IMR-90 (cell line): ENCODE data around the gene FAT2. TPM values are rescaled to one million over a fixed set of nuclear protein-coding genes. Genes with fewer than 3 reads are reported as not detected.

ENCODE experiments used
- ATAC-seq: fragments of 200-7000 bp; cut with Tn5 transposase; 2 replicates; pipeline ENCODE4 v1.9.1; 2020; ENCODE audit warnings: low read depth, mild to moderate bottlenecking, moderate library complexity
- BruUV-seq: library from RNA; stranded (reverse); fragments of 400-500 nt; replicated peaks from 2 replicates; lab custom pipeline; 2021; lab: Mats Ljungman, UMichigan
- CTCF ChIA-PET: fragments of 300-600 bp; formaldehyde crosslinking; extraction: SDS; loops from one replicate; lab custom pipeline; 2021; ENCODE audit warnings: antibody characterized with exemption; lab: Yijun Ruan, JAX
- POLR2A ChIA-PET: fragments of 300-600 bp; sonication (Branson Sonifier 250); formaldehyde crosslinking; loops from one replicate; lab custom pipeline; 2022; ENCODE audit warnings: antibody characterized with exemption; ENCODE audit not compliant: unreplicated experiment; lab: Charles Lee
- DNase-seq: peaks from one replicate; pipeline ENCODE4 v3.0.0; 2013
- H2AFZ ChIP-seq: replicated peaks from 2 replicates; pipeline ENCODE3; 2013; ENCODE audit warnings: low read length, mild to moderate bottlenecking; ENCODE audit not compliant: poor library complexity
- H2AK5ac ChIP-seq: 2 replicates; pipeline ENCODE4 v1.6.1; 2013; ENCODE audit warnings: low read depth, low read length, inconsistent platforms
- H2AK9ac ChIP-seq: replicated peaks from 2 replicates; pipeline ENCODE3; 2013; ENCODE audit warnings: mild to moderate bottlenecking, low read depth, low read length, moderate library complexity; ENCODE audit not compliant: poor library complexity
- H2BK120ac ChIP-seq: 2 replicates; pipeline ENCODE4 v1.6.1; 2013; ENCODE audit warnings: low read depth, low read length, inconsistent platforms
- H2BK15ac ChIP-seq: 3 replicates; pipeline ENCODE4 v1.6.1; 2013; ENCODE audit warnings: low read depth, low read length, inconsistent platforms
- H2BK20ac ChIP-seq: 2 replicates; pipeline ENCODE4 v1.6.1; 2013; ENCODE audit warnings: low read depth, mild to moderate bottlenecking, inconsistent platforms, low read length, moderate library complexity
- H2BK5ac ChIP-seq: 2 replicates; pipeline ENCODE4 v1.6.1; 2013; ENCODE audit warnings: mild to moderate bottlenecking, low read depth, low read length, inconsistent platforms; ENCODE audit not compliant: poor library complexity, severe bottlenecking
- H3K14ac ChIP-seq: replicated peaks from 2 replicates; pipeline ENCODE4 v1.6.1; 2013; ENCODE audit warnings: low read depth, low read length, inconsistent platforms
- H3K18ac ChIP-seq: 2 replicates; pipeline ENCODE4 v1.6.1; 2013; ENCODE audit warnings: low read depth, low read length, control low read depth
- H3K23ac ChIP-seq: 2 replicates; pipeline ENCODE4 v1.6.1; 2013; ENCODE audit warnings: low read depth, low read length, inconsistent platforms
- H3K27ac ChIP-seq: 2 replicates; pipeline ENCODE4 v1.5.1; 2013; ENCODE audit warnings: mild to moderate bottlenecking, control low read depth, low read length; ENCODE audit not compliant: insufficient read depth
- H3K27me3 ChIP-seq: 2 replicates; pipeline ENCODE4 v1.6.1; 2013; ENCODE audit warnings: low read length; ENCODE audit not compliant: control insufficient read depth, insufficient read depth
- H3K36me3 ChIP-seq: 2 replicates; pipeline ENCODE4 v1.6.1; 2013; ENCODE audit warnings: low read length, mixed read lengths; ENCODE audit not compliant: control insufficient read depth, insufficient read depth
- H3K4ac ChIP-seq: 2 replicates; pipeline ENCODE4 v1.6.1; 2013; ENCODE audit warnings: low read depth, low read length, inconsistent platforms
- H3K4me1 ChIP-seq: 2 replicates; pipeline ENCODE4 v1.6.1; 2013; ENCODE audit warnings: low read length, mixed read lengths; ENCODE audit not compliant: control insufficient read depth, insufficient read depth
- H3K4me2 ChIP-seq: 2 replicates; pipeline ENCODE4 v1.6.1; 2013; ENCODE audit warnings: low read depth, mild to moderate bottlenecking, control low read depth, low read length, moderate library complexity
- H3K4me3 ChIP-seq: 2 replicates; pipeline ENCODE4 v1.5.1; 2013; ENCODE audit warnings: low read depth, mild to moderate bottlenecking, control low read depth, low read length, moderate library complexity; ENCODE audit not compliant: insufficient read depth
- H3K56ac ChIP-seq: 2 replicates; pipeline ENCODE4 v1.6.1; 2013; ENCODE audit warnings: low read length, inconsistent platforms; ENCODE audit not compliant: insufficient read depth; ENCODE audit errors: extremely low read depth
- H3K79me1 ChIP-seq, 2 experiments: 2 replicates each; pipeline ENCODE4 v1.6.1; 2013; ENCODE audit warnings: low read length in 2 of 2, inconsistent platforms in 1 of 2, low read depth in 1 of 2
- H3K9ac ChIP-seq: 2 replicates; pipeline ENCODE4 v1.6.1; 2013; ENCODE audit warnings: low read depth, low read length, control low read depth
- H3K9me1 ChIP-seq: 2 replicates; pipeline ENCODE4 v1.6.1; 2013; ENCODE audit warnings: low read length, inconsistent platforms; ENCODE audit not compliant: insufficient read depth
- H3K9me3 ChIP-seq: 2 replicates; pipeline ENCODE4 v1.6.1; 2013; ENCODE audit warnings: low read length; ENCODE audit not compliant: control insufficient read depth, insufficient read depth
- H4K20me1 ChIP-seq: 2 replicates; pipeline ENCODE4 v1.6.1; 2013; ENCODE audit warnings: low read length, inconsistent platforms; ENCODE audit not compliant: insufficient read depth
- H4K5ac ChIP-seq: 2 replicates; pipeline ENCODE4 v1.6.1; 2013; ENCODE audit warnings: mild to moderate bottlenecking, low read depth, low read length, control low read depth
- H4K8ac ChIP-seq, 2 experiments: 2 replicates each; pipeline ENCODE4 v1.6.1; 2013; ENCODE audit warnings: low read depth in 2 of 2, low read length in 2 of 2, control low read depth in 1 of 2, inconsistent platforms in 1 of 2
- H4K91ac ChIP-seq: 2 replicates; pipeline ENCODE4 v1.6.1; 2013; ENCODE audit warnings: low read depth, low read length, inconsistent platforms; ENCODE audit not compliant: insufficient read depth
- RFX5 ChIP-seq: IDR thresholded peaks from 2 replicates; pipeline ENCODE4 v1.8.0; 2012; ENCODE audit warnings: low read depth, mild to moderate bottlenecking, low read length, moderate library complexity
- WGBS, 2 experiments: methylation state at CpG; one replicate each; pipeline versions ENCODE4 v1.1.5 to v1.1.7; 2013; ENCODE audit warnings: missing lambda C conversion rate in 2 of 2; ENCODE audit not compliant: insufficient read length in 1 of 2; ENCODE audit errors: extremely low coverage in 2 of 2; 5-methylcytosine and 5-hydroxymethylcytosine counted together
- dilution Hi-C: fragments of 300-500 bp; cut with HindIII; formaldehyde crosslinking; loops from one replicate; pipeline ENCODE4 v1.14.3; 2018; ENCODE audit warnings: low sequenced_read_pairs; ENCODE audit not compliant: unreplicated experiment
- in situ Hi-C: fragments of 300-500 bp; cut with MboI; formaldehyde crosslinking; loops from 3 replicates; pipeline ENCODE4 v1.14.3; 2019; ENCODE audit warnings: low sequenced_read_pairs, inconsistent platforms, mixed read lengths
- intact Hi-C: fragments of 100-400 bp; cut with micrococcal nuclease; formaldehyde crosslinking; loops from 2 replicates; pipeline ENCODE4 v1.10.0; 2022
- polyA plus RNA-seq, 3 experiments: library from polyadenylated mRNA; depleted of rRNA; stranded (reverse); fragments of >200 nt; gene quantifications; 2 replicates each; pipeline ENCODE4 v1.2.3, GENCODE V29; 2012; ENCODE audit warnings: low replicate concordance in 1 of 3
- total RNA-seq: library from RNA; depleted of rRNA; stranded (reverse); fragments of >200 nt; gene quantifications from 2 replicates; pipeline ENCODE4 v1.2.3, GENCODE V29; 2012

The FAT2 gene
- total and polyA plus RNA-seq, 2 of the 4 experiments (the other 2 are of a cell fraction) = under 0.01 to 0.03 TPM

- H3K23ac ChIP-seq = no peak overlapping the region
- no peaks in the 10 kb centered on the region for H4K20me1 ChIP-seq
- H4K5ac ChIP-seq = no peak overlapping the region
- no peak overlapping the region for H2BK15ac ChIP-seq
- H4K91ac ChIP-seq = no peak overlapping the region
- H3K4me2 ChIP-seq = no peak overlapping the region
- no peak overlapping the region for H2AK5ac ChIP-seq
- H3K27me3 ChIP-seq = peaks cover 18% of the 10 kb centered on the region
- DNase-seq (no peak), ATAC-seq (no peak)
- no peak overlapping the region for H3K9ac ChIP-seq
- no peak overlapping the region for H2BK20ac ChIP-seq
- intact Hi-C loops = no loop called here
- H3K4me1 ChIP-seq = no peaks in the 10 kb centered on the region
- H3K56ac ChIP-seq = no peak overlapping the region
- in situ Hi-C loops = no loop called here
- H3K36me3 ChIP-seq = no peaks in the 10 kb centered on the region
- no peaks in the 10 kb centered on the region for H3K79me1 ChIP-seq
- dilution Hi-C loops = no loop called here
- no peak overlapping the region for H3K14ac ChIP-seq
- H3K18ac ChIP-seq = no peak overlapping the region
- no peak for TF ChIP-seq RFX5
- H2BK5ac ChIP-seq = no peak overlapping the region
- ChIA-PET POLR2A (no interaction called here), CTCF (interaction anchor here (1.0 kb wide), 1 partner anchor 26 kb away, joined by 4 read pairs; no protein-coding TSS in a partner anchor)
- no peaks in the 10 kb centered on the region for H3K9me3 ChIP-seq
- H3K9me1 ChIP-seq = no peaks in the 10 kb centered on the region
- no peak overlapping the region for H3K4me3 ChIP-seq
- no peak overlapping the region for H3K27ac ChIP-seq
- no TSS peak for BruUV-seq
- no peak overlapping the region for H4K8ac ChIP-seq
- 14% methylated on average over 1 of the region's 5 CpGs; no CpG with 5 or more reads in 1 of the 2 experiments for WGBS, 2 experiments
- no peak overlapping the region for H2BK120ac ChIP-seq
- peak overlapping the region; percentile 43 for H2AFZ ChIP-seq
- H3K4ac ChIP-seq = no peak overlapping the region
- H2AK9ac ChIP-seq = no peak overlapping the region
Measured at GRCh38 chr5:151587796-151588555, 3.2 kb downstream of the FAT2 start.
